Kidney tubule cell (primary cell): Measurements from ENCODE around the gene SEC16B.

ENCODE experiments used
- DNase-seq: peaks from one replicate; pipeline ENCODE4 v3.0.0-alpha.2; 2018; ENCODE audit warnings: low spot score

Gene SEC16B

GRCh38 chr1:177907000-177907399 lies 62.9 kb downstream of the SEC16B start:
- no peak for DNase-seq

GRCh38 chr1:177905686-177906085 lies 64.2 kb downstream of the SEC16B start:
- no peak for DNase-seq

GRCh38 chr1:177902266-177902665 lies 67.6 kb downstream of the SEC16B start:
- DNase-seq, result no peak

GRCh38 chr1:177897998-177898654 lies 71.7 kb downstream of the SEC16B start:
- no peak for DNase-seq

GRCh38 chr1:177897281-177897997 lies 72.4 kb downstream of the SEC16B start:
- DNase-seq, result no peak
